Activated B cell treated with CpG ODN at 0.5 μM for 24 hours (primary cell): ENCODE measurements around the gene DCHS2. TPM values are rescaled to one million over a fixed set of nuclear protein-coding genes. Genes with fewer than 3 reads are reported as not detected.

ENCODE experiments used
- ATAC-seq: fragments of 200-7000 bp; cut with Tn5 transposase; one replicate; pipeline ENCODE4 v1.10.0; 2021; ENCODE audit warnings: low read depth, mild to moderate bottlenecking, moderate library complexity
- CTCF ChIA-PET: fragments of 350-600 bp; sonication (Branson Sonifier 250); formaldehyde crosslinking; loops from one replicate; lab custom pipeline; 2021; ENCODE audit warnings: antibody characterized with exemption; lab: Charles Lee
- POLR2A ChIA-PET: fragments of 350-600 bp; sonication (Branson Sonifier 250); formaldehyde crosslinking; loops from one replicate; lab custom pipeline; 2021; ENCODE audit warnings: antibody characterized with exemption; lab: Charles Lee
- DNase-seq: peaks from one replicate; pipeline ENCODE4 v3.0.0; 2022
- H3K27ac Mint-ChIP-seq: one replicate; pipeline ENCODE4 v1.8.0; 2020; ENCODE audit warnings: mixed read lengths
- H3K27me3 Mint-ChIP-seq: one replicate; pipeline ENCODE4 v1.8.0; 2021; ENCODE audit warnings: mixed read lengths
- H3K36me3 Mint-ChIP-seq: one replicate; pipeline ENCODE4 v1.8.0; 2021; ENCODE audit warnings: low read depth, mixed read lengths
- H3K4me1 Mint-ChIP-seq: one replicate; pipeline ENCODE4 v1.8.0; 2021; ENCODE audit warnings: mixed read lengths
- H3K4me3 Mint-ChIP-seq: one replicate; pipeline ENCODE4 v1.8.0; 2020; ENCODE audit warnings: mild to moderate bottlenecking, mixed read lengths
- H3K9me3 Mint-ChIP-seq: one replicate; pipeline ENCODE4 v1.8.0; 2020; ENCODE audit warnings: mixed read lengths
- intact Hi-C: fragments of 100-400 bp; cut with micrococcal nuclease; formaldehyde crosslinking; loops from one replicate; pipeline ENCODE4 v1.15.1; 2024
- total RNA-seq: library from RNA; stranded (reverse); gene quantifications from 2 replicates; pipeline ENCODE4 v1.2.3, GENCODE V29; 2022
- TF ChIP-seq, protein P1 (sequence below): fragments of 200-600 bp; IDR thresholded peaks from one replicate; pipeline ENCODE4 v1.8.0; 2022; ENCODE audit warnings: antibody characterized with exemption, mild to moderate bottlenecking

The DCHS2 gene
- total RNA-seq, 1 donor from 2014 or later, result 0.13 TPM

DNA sequence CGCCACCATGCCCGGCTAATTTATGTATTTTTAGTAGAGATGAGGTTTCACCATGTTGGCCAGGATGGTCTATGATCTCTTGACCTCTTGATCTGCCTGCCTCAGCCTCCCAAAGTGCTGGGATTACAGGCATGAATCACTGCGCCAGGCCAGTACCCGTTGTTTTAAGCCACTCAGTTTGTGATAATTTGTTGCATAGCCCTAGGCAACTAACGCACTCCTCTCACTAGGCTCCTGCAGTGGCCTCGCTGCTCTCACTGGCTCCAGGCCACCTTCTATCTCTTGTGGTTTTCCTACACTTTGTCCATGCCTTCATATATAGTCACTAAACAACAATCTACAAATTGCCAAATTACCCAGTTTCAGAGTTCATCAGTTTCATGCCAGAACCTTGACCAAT lies 58.1 kb downstream of the DCHS2 start:
- TF ChIP-seq, protein P1, sequence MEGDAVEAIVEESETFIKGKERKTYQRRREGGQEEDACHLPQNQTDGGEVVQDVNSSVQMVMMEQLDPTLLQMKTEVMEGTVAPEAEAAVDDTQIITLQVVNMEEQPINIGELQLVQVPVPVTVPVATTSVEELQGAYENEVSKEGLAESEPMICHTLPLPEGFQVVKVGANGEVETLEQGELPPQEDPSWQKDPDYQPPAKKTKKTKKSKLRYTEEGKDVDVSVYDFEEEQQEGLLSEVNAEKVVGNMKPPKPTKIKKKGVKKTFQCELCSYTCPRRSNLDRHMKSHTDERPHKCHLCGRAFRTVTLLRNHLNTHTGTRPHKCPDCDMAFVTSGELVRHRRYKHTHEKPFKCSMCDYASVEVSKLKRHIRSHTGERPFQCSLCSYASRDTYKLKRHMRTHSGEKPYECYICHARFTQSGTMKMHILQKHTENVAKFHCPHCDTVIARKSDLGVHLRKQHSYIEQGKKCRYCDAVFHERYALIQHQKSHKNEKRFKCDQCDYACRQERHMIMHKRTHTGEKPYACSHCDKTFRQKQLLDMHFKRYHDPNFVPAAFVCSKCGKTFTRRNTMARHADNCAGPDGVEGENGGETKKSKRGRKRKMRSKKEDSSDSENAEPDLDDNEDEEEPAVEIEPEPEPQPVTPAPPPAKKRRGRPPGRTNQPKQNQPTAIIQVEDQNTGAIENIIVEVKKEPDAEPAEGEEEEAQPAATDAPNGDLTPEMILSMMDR, result no peak
- no peaks in the 10 kb centered on the region for H3K36me3 Mint-ChIP-seq
- H3K27me3 Mint-ChIP-seq, result peaks cover 30% of the 10 kb centered on the region
- H3K27ac Mint-ChIP-seq, result no peak overlapping the region
- CTCF ChIA-PET, result no interaction called here
- H3K4me3 Mint-ChIP-seq, result no peak overlapping the region
- H3K9me3 Mint-ChIP-seq, result no peaks in the 10 kb centered on the region
- no peak for DNase-seq
- POLR2A ChIA-PET, result no interaction called here
- intact Hi-C loops, result no loop called here
- H3K4me1 Mint-ChIP-seq, result no peaks in the 10 kb centered on the region
- no peak for ATAC-seq

DNA sequence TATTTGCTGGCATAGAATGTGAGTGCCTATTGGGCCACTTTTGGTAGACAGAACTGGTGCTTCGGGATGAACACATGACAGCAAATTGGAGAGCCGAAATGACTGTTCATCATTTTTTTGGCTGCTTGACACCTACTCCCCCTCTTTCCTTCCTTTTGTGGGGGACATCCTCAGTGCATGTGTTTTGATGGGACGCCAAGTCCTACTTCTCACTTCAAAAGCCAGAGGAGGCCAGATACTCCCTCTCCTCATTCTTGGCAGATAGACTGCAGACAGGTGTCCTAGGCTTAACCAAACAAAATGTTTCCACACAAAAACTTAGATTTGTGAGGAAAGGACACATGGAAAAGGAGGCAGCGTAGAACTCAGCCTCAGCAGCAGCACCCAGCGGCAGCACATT lies 62.4 kb downstream of the DCHS2 start:
- H3K27me3 Mint-ChIP-seq, result peaks cover 29% of the 10 kb centered on the region
- POLR2A ChIA-PET, result no interaction called here
- H3K36me3 Mint-ChIP-seq, result no peaks in the 10 kb centered on the region
- peaks cover 18% of the 10 kb centered on the region for H3K4me1 Mint-ChIP-seq
- H3K9me3 Mint-ChIP-seq, result no peaks in the 10 kb centered on the region
- DNase-seq, result no peak
- intact Hi-C loops, result no loop called here
- CTCF ChIA-PET, result no interaction called here
- no peak overlapping the region for H3K27ac Mint-ChIP-seq
- no peak overlapping the region for H3K4me3 Mint-ChIP-seq
- ATAC-seq, result no peak
- TF ChIP-seq, protein P1, result no peak

DNA sequence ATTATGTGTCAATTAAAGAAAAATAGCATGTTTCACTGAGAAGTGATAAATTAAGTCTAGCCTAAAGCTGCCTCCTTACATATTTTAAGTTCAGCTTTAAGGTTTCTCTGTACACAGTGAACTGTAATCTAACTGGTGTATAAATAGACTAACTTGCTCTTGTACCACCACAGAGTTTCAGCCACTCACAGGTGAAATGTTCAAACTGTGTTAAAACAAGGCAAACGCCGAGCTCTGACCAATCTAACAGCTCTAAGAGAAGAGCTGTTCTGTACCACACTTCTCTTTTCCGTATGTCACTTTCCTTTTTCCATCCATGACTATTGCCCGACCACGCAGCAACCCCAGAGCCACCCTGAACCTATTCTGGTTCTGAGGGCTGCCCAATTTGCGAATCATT lies 64.5 kb downstream of the DCHS2 start:
- Mint-ChIP-seq H3K27ac (no peak overlapping the region), H3K4me1 (peaks cover 24% of the 10 kb centered on the region), H3K36me3 (no peaks in the 10 kb centered on the region), H3K4me3 (no peak overlapping the region), H3K9me3 (no peaks in the 10 kb centered on the region), H3K27me3 (peaks cover 23% of the 10 kb centered on the region)
- ATAC-seq (no peak), DNase-seq (no peak)
- POLR2A ChIA-PET, result no interaction called here
- TF ChIP-seq, protein P1, result no peak
- CTCF ChIA-PET, result no interaction called here
- intact Hi-C loops, result no loop called here

DNA sequence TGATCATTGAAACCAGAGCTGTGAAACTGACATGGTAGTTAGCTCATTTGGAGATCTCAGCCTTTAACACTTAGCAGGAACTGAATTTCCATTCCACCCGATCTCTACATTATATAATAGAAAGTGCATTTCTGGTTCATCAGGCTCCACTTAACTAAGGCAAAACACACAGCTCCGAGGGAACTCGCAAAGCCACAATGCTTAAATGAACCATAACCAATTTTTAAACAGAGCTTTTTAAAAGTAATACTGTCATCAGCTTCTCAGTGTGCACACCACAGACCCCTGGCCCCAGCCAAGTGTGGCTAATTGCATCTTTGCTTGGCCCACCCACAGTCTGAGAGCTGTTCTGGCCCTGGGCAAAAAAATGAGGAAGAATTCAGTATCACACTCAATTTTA lies 66.1 kb downstream of the DCHS2 start:
- intact Hi-C loops, result no loop called here
- Mint-ChIP-seq H3K36me3 (no peaks in the 10 kb centered on the region), H3K4me3 (no peak overlapping the region), H3K27me3 (peaks cover 17% of the 10 kb centered on the region), H3K27ac (no peak overlapping the region), H3K9me3 (no peaks in the 10 kb centered on the region), H3K4me1 (peaks cover 37% of the 10 kb centered on the region)
- TF ChIP-seq, protein P1, result no peak
- POLR2A ChIA-PET, result interaction anchor here (1.6 kb wide), 1 partner anchor 9 kb away, joined by 10 read pairs; no protein-coding TSS in a partner anchor
- peak; percentile 69 for ATAC-seq
- DNase-seq, result no peak
- CTCF ChIA-PET, result no interaction called here

DNA sequence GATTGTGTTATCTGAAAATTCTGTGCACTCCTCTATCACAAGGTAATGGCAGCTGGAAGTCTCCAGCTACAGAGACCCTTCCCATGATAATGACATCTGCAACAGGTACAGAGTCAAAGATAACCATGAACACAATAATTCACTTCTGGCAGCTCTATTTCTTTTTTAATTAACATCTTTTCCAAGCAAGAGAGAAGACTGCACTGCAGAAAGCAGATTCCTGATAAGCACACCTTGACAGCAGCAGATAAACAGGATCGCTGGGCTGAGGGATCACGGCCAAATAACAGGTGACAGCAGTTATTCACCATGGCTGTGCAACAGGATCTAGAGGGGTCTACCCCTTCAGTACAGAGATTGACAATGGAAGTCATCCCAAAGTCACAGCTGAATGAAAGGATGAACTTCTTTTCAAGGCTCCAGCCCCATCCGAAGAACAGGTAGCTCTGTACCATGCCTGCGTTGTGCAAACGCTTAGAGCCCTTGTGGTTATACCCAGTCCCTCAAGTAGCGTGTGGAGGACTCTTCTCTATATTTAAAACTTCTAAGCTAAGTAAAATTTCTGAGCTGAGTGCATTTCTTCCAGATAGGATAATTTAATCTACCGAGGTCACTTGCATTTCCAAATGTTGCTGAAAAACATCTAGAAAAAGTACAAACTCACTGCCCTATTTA lies 66.7 kb downstream of the DCHS2 start:
- TF ChIP-seq, protein P1, result no peak
- Mint-ChIP-seq H3K4me3 (no peak overlapping the region), H3K27ac (no peak overlapping the region), H3K9me3 (no peaks in the 10 kb centered on the region), H3K27me3 (peaks cover 14% of the 10 kb centered on the region), H3K4me1 (peaks cover 39% of the 10 kb centered on the region), H3K36me3 (no peaks in the 10 kb centered on the region)
- intact Hi-C loops, result no loop called here
- DNase-seq (no peak), ATAC-seq (no peak)
- ChIA-PET CTCF (interaction anchor here (0.6 kb wide), 1 partner anchor 123 kb away, joined by 3 read pairs; no protein-coding TSS in a partner anchor), POLR2A (interaction anchor here (1.6 kb wide), 1 partner anchor 8 kb away, joined by 10 read pairs; no protein-coding TSS in a partner anchor)
